ENCODE measurements around the gene OR8S1. TPM values are rescaled to one million over a fixed set of nuclear protein-coding genes. Genes with fewer than 3 reads are reported as not detected.
"Not testable (repeated sequence)": the region's sequence is repeated elsewhere in the genome, so short reads cannot be mapped to it uniquely, and the experiment has no call there.

The OR8S1 gene, protein sequence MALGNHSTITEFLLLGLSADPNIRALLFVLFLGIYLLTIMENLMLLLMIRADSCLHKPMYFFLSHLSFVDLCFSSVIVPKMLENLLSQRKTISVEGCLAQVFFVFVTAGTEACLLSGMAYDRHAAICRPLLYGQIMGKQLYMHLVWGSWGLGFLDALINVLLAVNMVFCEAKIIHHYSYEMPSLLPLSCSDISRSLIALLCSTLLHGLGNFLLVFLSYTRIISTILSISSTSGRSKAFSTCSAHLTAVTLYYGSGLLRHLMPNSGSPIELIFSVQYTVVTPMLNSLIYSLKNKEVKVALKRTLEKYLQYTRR
- not detected in 2 replicates for total RNA-seq

DNA sequence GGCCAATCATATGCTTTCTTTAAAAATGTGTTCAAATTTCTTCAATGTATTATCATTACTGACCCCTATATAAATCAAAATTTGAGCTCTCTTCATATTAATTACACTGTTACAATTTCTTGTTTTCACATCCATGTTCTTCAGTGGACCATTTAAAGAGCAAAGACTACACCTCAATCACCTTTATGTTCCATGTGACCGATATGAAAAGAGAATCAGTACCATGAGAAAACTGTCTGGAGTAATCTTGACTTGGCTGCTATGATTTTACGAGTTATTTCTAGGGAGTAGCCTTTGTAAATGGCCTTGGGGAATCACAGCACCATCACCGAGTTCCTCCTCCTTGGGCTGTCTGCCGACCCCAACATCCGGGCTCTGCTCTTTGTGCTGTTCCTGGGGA is at the start of gene OR8S1:
Gene OR8S1 (plus strand): TSS at position 301 of the 400 bp plus-strand sequence. CDS start 0 bp downstream, at position 301.
- no peak for DNase-seq (ENCODE audit: extremely low read depth, low read depth, low spot score)

DNA sequence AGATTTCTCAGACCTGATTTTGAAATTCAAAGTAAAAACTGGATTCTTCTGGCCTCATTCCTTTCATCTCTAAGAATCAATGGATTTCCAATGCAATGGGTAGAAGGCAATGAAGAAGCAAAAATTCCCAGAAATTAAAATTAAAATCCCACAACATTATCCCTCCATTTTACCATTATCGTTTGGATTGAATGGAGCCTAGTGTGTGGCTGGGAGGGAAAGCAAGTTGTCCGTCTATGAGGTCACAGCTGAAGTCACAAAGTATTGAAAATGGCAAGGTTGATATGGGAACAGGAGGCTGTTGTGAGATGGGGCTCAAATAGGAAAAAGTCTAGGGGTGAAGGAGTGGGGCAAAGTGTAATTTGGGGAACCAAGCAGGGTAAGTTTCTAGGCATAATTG is 43.2 kb upstream of the OR8S1 start, which contains the start of gene C12orf54:
Gene C12orf54 (plus strand): TSS at position 301 of the 400 bp plus-strand sequence. CDS start 799 bp downstream, outside the sequence.
- no peak for DNase-seq (ENCODE audit: extremely low read depth, low read depth, low spot score)

DNA sequence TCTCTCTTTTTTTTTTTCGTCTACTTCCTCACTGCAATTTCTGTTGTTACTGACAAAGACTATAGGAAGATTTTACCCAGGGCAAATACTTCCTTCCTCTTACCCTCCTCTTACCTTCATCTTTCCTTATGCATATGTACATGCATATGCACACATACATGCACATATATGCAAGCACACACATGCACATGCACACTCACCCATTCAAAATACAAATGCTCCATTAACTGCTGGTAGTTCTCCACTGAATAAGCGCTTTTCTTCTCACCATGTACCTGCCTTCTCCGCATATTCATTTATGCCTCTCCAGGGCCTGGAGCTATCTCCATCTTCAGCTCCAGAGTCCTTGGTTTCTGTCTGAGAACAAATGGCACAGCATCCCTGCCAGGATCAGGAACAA is 42.5 kb upstream of the OR8S1 start:
- no peak for DNase-seq (ENCODE audit: extremely low read depth, low read depth, low spot score)

DNA sequence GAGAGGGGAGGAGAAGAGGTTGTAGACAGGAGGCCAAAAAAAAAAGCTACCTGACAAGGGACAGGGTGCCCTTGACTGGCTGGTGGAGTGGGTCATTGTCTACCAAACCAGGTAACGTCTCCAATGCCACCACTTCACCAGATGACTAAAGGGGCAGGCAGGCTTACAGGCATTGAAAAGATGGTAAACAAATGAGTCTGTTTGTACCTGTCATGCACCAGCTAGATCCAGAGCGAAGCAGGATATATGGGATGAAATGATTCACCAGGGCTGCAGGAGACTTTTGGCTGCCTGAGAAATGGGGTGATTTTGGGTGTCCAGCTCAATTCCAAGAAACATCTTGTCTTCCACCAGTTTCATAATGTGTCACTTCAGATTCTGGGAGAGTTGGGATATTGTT is 39.2 kb upstream of the OR8S1 start:
- no peak for DNase-seq (ENCODE audit: extremely low read depth, low read depth, low spot score)

DNA sequence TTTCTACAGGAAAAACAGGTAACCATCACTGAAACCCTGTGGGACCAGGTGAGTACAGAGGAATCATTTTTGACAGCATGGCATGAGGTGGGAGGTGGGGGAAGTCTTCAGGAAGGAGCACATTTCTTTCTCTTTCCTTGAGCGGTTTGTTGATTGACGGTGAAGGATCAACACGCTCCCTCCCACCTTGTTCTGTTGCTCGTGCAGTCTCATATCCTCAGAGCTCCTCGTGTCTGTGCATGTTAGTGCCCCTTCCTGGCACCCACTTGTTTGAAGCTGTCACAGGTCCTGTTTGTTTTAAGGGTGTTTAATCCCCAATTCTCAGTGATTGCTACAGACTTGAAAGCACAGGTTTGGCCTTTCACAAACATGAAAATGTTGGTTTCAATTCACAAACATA is 38.8 kb upstream of the OR8S1 start:
- no peak for DNase-seq (ENCODE audit: extremely low read depth, low read depth, low spot score)

DNA sequence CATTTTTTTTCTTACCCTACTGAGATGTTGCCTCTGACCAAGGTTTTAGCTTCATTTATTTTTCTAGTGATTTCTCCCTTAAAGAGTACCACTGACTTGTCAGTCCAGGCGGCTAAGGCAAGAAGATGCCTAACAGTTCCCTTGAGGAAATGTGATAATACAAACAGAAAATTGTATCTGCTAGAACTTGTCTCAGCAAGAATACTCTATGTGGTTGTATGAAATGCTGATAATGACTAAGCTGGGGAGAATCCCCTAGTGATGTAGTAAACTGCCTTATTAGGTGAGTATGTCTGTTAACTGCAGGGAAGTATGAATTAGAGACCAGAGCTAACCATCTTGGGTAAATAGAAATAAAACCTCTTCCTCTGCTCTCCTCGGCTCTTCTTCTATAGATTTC is 36.4 kb upstream of the OR8S1 start:
- DNase-seq (ENCODE audit: extremely low read depth, low read depth, low spot score), result no peak

DNA sequence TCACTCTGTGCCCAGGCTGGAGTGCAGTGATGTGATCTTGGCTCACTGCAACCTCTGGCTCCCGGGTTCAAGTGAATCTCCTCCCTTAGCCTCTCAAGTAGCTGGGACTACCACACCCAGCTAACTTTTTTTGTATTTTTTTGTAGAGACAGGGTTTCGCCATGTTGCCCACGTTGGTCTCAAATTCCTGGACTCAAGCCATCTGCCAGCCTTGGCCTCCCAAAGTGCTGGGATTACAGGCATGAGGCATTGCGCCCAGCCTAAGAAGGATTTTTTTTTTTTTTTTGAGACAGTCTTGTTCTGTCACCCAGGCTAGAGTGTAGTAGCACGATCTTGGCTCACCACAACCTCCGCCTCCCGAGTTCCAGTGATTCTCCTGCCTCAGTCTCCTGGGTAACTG is 36.0 kb upstream of the OR8S1 start:
- DNase-seq (ENCODE audit: extremely low read depth, low read depth, low spot score), result not testable (repeated sequence)

DNA sequence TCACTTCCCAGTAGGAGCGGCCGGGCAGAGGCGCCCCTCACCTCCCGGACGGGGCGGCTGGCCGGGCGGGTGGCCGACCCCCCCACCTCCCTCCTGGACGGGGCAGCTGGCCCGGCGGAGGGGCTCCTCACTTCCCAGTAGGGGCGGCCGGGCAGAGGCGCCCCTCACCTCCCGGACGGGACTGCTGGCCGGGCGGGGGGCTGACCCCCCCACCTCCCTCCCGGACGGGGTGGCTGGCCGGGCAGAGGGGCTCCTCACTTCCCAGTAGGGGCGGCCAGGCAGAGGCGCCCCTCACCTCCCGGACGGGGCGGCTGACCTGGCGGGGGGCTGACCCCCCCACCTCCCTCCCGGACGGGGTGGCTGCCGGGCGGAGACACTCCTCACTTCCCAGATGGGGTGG is 25.2 kb upstream of the OR8S1 start:
- not testable (repeated sequence) for DNase-seq (ENCODE audit: extremely low read depth, low read depth, low spot score)

DNA sequence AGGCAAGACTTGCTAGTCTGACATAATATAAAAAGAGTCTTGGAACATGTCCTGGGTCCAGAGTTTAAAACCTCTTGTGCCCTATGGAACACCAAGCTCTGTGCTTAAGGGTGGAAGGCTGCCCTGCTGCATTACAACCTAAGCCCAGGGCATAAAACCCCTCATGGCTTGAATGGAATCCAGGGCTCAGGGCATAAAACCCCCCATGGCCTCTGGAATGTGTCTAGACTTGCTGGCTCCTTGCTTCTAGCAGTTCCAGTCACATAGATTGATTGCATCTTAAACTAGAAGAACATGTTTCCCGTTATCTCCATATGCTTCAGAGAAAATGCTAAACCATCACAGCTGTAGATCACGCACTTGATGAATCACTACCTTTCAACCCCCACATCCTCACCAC is 18.6 kb upstream of the OR8S1 start:
- DNase-seq (ENCODE audit: extremely low read depth, low read depth, low spot score), result not testable (repeated sequence)

DNA sequence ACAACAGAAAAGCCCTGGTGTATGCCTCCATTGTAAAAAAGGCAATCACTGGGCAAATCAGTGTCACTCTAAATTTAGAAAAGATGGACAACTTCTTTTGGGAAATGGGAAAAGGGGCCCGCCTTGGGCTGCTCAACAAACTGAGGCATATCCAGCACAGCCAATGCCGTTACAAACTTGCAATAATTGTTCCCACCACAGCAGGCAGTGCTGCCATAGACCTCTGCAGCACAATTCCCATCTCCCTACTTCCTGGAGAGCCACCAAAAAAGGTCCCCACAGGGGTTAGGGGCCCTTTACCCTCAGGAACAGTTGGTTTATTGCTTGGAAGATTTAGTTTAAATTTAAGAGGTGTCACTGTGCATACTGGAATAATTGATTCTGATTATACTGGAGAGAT is 16.4 kb upstream of the OR8S1 start:
- DNase-seq (ENCODE audit: extremely low read depth, low read depth, low spot score), result no peak

DNA sequence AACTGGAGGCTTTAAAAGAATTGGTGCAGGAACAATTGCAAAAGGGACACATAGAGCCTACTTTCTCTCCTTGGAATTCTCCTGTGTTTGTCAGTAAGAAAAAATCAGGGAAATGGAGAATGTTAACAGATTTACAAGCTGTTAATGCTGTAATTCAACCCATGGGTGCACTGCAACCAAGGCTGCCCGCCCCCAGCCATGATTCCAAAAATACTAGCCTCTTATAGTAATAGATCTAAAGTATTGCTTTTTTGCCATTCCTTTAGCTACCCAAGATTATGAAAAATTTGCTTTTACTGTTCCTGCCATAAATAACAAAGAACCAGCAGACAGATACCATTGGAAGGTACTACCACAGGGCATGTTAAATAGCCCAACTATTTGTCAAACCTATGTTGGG is 15.3 kb upstream of the OR8S1 start:
- no peak for DNase-seq (ENCODE audit: extremely low read depth, low read depth, low spot score)

DNA sequence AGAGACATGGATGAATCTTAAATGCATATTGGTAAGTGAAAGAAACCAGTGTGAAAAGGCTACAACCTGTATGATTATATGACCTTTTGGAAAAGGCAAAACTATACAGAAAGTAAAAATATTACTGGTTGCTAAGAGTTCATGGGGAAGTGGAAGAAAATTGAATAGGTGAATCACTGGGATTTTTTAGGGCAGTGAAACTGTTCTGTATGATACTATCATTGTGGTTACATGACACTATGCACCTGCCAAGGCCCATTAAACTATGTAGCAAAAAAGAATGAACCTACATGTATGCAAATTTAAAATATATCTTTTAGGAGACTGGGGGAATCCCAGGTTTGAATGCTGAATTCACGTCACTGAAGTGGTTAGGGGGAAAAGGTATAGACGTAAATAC is 12.6 kb upstream of the OR8S1 start:
- DNase-seq (ENCODE audit: extremely low read depth, low read depth, low spot score), result no peak

DNA sequence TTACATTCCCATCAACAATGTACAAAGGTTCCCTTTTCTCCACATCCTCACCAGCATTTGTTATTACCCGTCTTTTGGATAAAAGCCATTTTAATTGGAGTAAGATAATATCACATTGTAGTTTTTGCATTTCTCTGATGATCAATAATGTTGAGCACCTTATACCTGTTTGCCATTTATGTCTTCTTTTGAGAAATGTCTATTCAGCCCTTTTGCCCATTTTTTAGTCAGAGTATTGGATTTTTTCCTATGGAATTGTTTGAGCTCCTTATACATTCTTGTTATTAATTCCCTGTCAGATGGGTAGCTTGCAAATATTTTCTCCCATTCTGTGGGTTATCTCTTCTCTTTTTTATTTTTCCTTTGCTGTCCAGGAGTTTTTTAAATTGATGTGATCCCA is 10.7 kb upstream of the OR8S1 start:
- DNase-seq (ENCODE audit: extremely low read depth, low read depth, low spot score), result no peak

DNA sequence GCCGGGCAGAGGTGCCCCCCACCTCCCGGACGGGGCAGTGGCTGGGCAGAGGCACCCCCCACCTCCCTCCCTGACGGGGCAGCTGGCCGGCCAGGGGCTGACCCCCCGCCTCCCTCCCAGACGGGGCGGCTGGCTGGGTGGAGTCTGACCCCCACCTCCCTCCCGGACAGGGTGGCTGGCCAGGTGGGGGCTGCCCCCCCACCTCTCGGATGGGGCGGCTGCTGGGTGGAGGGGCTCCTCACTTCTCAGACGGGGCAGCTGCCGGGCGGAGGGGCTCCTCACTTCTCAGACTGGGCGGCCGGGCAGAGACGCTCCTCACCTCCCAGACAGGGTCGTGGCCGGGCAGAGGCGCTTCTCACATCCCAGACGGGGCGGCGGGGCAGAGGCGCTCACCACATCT is 5.1 kb upstream of the OR8S1 start:
- DNase-seq (ENCODE audit: extremely low read depth, low read depth, low spot score), result not testable (repeated sequence)

DNA sequence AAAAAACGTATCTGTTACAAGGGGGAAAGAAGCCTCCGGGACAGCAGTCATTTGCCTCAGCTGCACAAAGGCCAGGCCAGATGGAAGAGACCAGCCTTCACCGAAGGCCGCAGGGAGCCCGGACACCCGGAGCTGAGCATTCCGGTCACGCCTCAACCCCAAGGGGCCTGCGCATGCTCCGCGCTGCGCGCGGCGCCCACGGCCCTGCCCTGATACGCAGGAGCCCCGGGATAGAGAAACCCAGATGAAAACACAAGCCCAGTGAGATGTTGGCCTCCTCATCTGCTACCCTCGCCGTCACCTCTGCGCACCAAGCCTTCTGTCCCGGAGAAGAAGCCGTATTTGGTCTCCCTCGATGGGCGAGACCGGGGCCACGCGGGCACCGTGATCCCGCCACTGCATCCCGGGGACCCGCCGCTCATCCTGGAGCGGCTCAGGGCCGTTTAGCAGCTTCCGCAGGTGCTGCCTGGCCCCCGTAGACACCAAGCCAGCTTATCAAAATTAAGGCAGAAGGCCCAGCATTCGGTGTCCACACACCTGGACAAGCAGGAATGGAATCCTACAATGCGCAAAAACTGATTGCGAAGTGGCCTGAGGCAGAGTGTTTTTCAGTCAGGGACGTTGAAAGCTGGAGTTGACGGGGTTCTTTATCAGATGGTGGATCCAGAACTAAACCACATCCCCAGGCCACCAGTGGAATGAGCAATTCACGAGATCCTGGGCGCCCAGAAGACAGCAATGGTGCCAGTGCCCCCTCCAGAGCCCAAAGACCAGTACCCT is 2.6 kb downstream of the OR8S1 start:
- DNase-seq (ENCODE audit: extremely low read depth, low read depth, low spot score), result no peak

DNA sequence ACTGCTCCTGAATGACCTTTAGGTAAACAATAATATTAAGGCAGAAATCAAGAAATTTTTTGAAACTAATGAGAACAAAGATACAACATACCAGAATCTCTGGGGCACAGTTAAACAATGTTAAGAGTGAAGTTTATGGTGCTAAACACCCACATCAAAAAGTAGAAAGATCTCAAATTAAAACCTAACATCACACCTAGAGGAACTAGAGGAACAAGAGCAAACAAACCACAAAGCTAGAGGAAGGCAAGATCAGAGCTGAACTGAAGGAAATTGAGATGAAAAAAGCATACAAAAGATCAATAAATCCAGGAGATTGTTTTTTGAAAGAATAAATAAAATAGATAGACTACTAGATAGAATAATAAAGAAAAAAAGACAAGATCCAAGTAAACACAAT is 7.2 kb downstream of the OR8S1 start:
- DNase-seq (ENCODE audit: extremely low read depth, low read depth, low spot score), result no peak

DNA sequence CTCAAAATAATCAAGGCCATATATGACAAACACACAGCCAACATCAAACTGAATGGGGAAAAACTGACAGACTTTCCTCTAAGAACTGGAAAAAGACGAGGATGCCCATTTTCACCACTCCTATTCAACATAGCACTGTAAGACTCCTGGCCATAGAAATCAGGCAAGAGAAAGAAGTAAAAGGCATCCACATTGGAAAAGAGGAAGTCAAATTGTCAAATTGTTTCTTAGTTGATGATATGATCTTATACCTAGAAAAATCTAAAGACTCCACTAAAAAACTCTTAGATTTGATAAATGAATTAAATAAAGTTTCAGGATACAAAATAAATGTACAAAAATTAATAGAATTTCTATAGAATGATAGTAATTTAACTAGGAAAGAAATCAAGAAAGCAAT is 11.2 kb downstream of the OR8S1 start:
- no peak for DNase-seq (ENCODE audit: extremely low read depth, low read depth, low spot score)

DNA sequence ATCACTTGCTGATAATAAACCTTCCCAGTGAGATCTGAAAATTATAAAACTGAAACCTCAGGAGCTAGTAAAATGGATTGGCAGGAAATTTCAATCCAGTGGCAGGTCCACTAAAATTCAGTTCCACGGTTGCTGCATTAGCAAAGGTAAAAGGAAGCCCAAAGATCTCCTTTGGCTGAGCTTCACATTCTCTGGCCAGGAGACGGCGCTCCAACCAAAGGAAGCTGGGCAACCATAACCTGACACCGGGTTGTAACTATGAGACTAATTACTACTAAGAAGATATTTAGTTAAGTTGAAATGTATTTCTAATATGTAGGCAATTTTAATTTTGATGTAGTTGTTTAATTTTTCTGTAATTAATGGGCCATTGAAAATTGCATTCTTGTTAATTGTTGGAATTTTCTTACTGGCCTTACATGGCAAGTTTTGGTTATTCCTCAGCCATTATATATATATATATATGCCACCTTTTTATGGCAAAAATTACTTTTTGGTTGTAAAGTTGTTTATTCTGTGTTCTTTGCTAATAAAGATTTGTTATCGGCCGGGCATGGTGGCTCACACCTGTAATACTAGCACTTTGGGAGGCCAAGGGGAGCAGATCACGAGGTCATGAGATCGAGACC is 17.0 kb downstream of the OR8S1 start:
- peak; percentile 5 for DNase-seq (ENCODE audit: extremely low read depth, low read depth, low spot score)

DNA sequence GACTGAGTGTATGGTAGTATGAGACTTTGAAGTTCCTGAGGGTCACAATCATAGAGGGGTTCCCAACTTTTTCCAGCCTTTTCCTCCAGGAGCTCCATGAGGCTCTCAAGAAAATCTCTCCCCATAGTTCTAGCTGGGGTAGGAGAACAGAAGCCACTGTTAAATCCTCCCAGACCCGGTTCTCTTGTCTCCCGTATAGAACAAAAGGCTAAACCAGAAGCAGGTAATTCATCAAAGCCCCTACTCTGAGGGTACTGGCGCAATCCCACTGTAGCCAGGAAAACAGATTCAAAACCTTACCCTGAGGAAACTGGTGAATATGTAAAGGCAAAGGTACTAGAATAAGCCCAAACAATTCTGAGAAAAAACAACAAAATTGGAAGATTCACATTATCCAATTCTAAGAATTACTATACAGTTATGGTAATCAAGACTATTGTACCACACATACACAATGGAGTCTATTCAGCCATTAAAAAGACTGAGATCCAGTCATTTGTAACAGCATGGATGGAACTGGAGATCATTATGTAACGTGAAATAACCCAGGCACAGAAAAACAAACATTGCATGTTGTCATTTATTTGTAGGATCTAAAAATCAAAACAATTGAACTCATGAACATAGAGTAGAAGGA is 20.5 kb downstream of the OR8S1 start:
- no peak for DNase-seq (ENCODE audit: extremely low read depth, low read depth, low spot score)

DNA sequence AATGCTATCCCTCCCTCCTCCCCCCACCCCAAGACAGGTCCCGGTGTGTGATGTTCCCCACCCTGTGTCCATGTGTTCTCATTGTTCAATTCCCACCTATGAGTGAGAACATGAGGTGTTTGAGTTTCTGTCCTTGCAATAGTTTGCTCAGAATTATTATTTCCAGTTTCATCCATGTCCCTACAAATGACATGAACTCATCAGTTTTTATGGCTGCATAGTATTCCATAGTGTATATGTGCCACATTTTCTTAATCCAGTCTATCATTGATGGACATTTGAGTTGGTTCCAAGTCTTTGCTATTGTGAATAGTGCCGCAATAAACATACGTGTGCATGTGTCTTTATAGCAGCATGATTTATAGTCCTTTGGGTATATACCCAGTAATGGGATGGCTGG is 21.6 kb downstream of the OR8S1 start:
- not testable (repeated sequence) for DNase-seq (ENCODE audit: extremely low read depth, low read depth, low spot score)

DNA sequence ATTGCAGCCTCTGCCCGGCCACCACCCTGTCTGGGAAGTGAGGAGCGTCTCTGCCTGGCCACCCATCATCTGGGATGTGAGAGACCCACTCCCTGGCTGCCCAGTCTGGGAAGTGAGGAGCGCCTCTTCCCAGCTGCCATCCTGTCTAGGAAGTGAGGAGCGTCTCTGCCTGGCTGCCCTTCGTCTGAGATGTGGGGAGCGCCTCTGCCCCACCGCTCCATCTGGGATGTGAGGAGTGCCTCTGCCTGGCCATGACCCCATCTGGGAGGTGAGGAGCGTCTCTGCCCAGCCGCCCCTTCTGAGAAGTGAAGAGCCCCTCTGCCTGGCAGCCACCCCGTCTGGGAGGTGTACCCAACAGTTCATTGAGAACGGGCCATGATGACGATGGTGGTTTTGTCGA is 26.2 kb downstream of the OR8S1 start:
- not testable (repeated sequence) for DNase-seq (ENCODE audit: extremely low read depth, low read depth, low spot score)

Measured in glomerular endothelial cell (primary cell).